Upper lobe of right lung (tissue), 1 donor: Measurements from ENCODE around the gene LAMB3. TPM values are rescaled to one million over a fixed set of nuclear protein-coding genes. Genes with fewer than 3 reads are reported as not detected.

Experiments used
- ATAC-seq: fragments of 200-7000 bp; cut with Tn5 transposase; one replicate; pipeline ENCODE4 v1.9.1; 2020; ENCODE audit warnings: mild to moderate bottlenecking, moderate library complexity
- DNase-seq: peaks from one replicate; pipeline ENCODE4 v3.0.0-alpha.2; 2020
- H3K27ac ChIP-seq: fragments of 200-600 bp; one replicate; pipeline ENCODE4 v1.8.0; 2022
- H3K27me3 ChIP-seq: fragments of 200-600 bp; one replicate; pipeline ENCODE4 v1.8.0; 2022; ENCODE audit warnings: mild to moderate bottlenecking
- H3K36me3 ChIP-seq: fragments of 200-600 bp; one replicate; pipeline ENCODE4 v1.8.0; 2022
- H3K4me1 ChIP-seq: fragments of 200-600 bp; one replicate; pipeline ENCODE4 v1.8.0; 2022
- H3K4me3 ChIP-seq: fragments of 200-600 bp; one replicate; pipeline ENCODE4 v1.8.0; 2022; ENCODE audit warnings: mild to moderate bottlenecking
- H3K9me3 ChIP-seq: fragments of 200-600 bp; one replicate; pipeline ENCODE4 v1.8.0; 2022
- intact Hi-C: fragments of 100-400 bp; cut with DNase I; formaldehyde crosslinking; loops from one replicate; pipeline ENCODE4 v1.11.0; 2022
- total RNA-seq: library from RNA; stranded (reverse); fragmentation: NEBNext Ultra II Directional; extraction: Animal tissue kit (Norgen Biotek cat#: 25700); gene quantifications from one replicate; pipeline ENCODE4 v1.2.1, GENCODE V29; 2021
- TF ChIP-seq, protein P1 (sequence below): fragments of 200-600 bp; IDR thresholded peaks from one replicate; pipeline ENCODE4 v1.8.0; 2022; ENCODE audit warnings: antibody characterized with exemption
- donor health status: DM: no; HTN: yes; CAD: no; lungs with severe emphysema.

The LAMB3 gene
- total RNA-seq, 1 donor from 2014 or later, result 83.3 TPM

DNA sequence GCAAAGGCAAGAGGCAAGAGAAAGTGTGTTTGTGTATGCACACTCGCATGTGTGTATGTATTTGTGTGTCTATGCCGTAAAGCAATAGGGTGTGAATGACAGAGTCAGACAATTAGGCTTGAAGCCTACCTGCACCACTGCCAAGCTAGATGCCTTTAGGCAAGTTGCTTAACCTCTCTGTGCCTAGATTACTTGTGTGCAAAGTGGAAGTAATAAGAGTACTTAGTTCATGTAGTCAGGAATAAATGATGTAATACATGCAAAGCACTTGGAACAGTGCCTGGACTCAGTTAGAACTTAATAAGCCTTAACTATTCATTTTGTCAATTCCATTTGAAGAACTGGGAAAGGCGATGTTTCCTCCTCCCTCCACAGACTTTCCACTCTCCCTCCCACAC is 31.7 kb downstream of the LAMB3 start:
- ATAC-seq (peak; percentile 32), DNase-seq (no peak)
- TF ChIP-seq, protein P1, sequence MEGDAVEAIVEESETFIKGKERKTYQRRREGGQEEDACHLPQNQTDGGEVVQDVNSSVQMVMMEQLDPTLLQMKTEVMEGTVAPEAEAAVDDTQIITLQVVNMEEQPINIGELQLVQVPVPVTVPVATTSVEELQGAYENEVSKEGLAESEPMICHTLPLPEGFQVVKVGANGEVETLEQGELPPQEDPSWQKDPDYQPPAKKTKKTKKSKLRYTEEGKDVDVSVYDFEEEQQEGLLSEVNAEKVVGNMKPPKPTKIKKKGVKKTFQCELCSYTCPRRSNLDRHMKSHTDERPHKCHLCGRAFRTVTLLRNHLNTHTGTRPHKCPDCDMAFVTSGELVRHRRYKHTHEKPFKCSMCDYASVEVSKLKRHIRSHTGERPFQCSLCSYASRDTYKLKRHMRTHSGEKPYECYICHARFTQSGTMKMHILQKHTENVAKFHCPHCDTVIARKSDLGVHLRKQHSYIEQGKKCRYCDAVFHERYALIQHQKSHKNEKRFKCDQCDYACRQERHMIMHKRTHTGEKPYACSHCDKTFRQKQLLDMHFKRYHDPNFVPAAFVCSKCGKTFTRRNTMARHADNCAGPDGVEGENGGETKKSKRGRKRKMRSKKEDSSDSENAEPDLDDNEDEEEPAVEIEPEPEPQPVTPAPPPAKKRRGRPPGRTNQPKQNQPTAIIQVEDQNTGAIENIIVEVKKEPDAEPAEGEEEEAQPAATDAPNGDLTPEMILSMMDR, result no peak
- Histone ChIP-seq H3K4me3 (no peak overlapping the region), H3K9me3 (no peaks in the 10 kb centered on the region), H3K36me3 (no peaks in the 10 kb centered on the region), H3K27me3 (no peaks in the 10 kb centered on the region), H3K4me1 (peaks cover 5% of the 10 kb centered on the region), H3K27ac (no peak overlapping the region)
- intact Hi-C loops, result no loop called here

DNA sequence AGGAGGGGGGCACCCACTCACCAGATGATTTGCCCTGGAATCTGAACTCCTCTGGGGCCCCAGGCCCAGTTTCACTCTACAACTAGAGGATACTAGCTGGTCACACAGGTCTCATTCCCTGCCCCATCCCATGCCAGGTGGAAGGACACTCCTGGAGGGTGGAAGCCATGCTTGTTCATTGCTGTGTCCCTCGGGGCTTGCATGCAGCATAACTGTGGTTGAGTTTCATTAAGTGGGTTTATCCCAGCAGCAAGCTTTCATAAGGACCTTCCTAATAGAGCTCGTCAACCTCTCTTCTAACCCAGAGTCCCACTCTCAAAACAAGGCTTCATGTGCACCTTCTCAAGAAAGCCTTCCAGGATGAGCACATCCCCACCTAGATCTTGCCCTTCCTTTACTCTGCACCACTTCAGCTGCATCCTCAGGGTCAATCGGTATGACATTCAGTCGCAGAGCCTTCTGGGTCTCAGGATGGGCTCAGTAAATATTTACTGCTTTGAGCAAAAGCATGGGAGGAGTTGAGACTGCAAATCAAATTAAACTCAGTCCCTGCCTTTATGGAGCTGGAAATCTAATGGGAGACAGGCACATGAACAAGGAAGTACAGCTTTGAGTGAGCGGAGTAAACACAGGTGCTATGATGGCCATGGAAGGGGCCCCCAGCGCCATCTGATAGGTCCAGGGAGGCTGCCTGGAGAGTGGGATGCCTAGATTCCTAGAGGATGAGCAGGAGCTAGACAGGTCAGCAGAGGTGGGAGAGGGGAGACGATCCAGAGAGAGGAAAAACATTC is 32.3 kb downstream of the LAMB3 start:
- DNase-seq, result peak; percentile 21
- H3K4me3 ChIP-seq, result no peak overlapping the region
- H3K9me3 ChIP-seq, result no peaks in the 10 kb centered on the region
- ATAC-seq, result no peak
- intact Hi-C loops, result no loop called here
- no peak overlapping the region for H3K27ac ChIP-seq
- no peaks in the 10 kb centered on the region for H3K36me3 ChIP-seq
- TF ChIP-seq, protein P1, result no peak
- H3K4me1 ChIP-seq, result peaks cover 3% of the 10 kb centered on the region
- no peaks in the 10 kb centered on the region for H3K27me3 ChIP-seq

DNA sequence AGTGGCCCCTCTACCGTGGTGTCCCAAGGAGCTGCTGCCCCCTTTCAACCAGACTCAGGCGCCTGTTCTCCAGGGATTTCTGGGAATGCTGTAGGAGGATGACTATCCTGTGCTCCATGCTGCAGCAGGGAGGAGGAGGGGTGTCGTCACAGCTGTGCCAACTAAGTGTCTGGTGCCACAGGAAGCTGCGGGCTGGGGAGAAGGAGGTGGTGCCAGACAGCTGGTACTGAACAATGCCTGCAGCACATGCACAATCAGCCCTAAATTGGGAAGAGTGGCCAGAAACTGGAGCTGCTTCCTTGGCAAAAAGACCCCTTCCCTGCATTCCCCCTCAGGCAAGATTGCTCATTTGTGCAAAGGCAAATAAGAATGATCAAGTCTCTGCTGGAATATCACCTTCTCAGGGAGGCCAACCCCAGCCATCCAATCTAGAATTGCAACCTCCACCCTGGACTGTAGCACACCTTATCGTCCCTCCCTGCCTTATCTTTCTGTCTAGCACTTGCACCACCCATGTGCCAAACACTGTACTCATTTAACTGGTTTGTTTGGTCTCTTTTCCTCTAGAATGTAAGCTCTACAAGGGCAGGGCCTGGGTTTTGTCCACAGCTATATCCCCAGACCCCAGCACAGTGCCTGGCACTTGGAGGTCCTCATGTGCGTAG is 33.3 kb downstream of the LAMB3 start:
- peak; percentile 40 for ATAC-seq
- TF ChIP-seq, protein P1, result no peak
- intact Hi-C loops, result no loop called here

DNA sequence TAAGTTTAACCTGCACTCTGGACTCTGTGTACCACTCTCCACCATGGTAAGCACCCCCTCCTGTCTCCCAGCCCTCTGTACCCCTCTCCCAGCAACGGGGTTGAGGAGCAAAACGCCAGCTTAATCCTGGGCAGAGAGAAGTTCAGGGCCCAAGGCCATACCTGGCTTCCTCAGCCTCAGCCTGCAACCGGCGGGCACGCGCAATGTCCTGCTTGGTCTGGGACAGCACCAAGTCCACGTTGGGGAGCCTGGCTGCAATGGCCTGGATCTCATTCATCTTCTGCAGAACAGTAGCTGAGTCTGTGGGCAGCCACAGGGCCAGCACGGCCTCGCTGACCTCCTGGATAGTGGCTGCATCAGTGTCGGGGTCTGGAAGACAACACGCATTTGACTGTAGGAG is 33.9 kb downstream of the LAMB3 start:
- no peaks in the 10 kb centered on the region for H3K36me3 ChIP-seq
- intact Hi-C loops, result no loop called here
- no peaks in the 10 kb centered on the region for H3K27me3 ChIP-seq
- no peak overlapping the region for H3K4me3 ChIP-seq
- no peak overlapping the region for H3K27ac ChIP-seq
- TF ChIP-seq, protein P1, result no peak
- H3K9me3 ChIP-seq, result no peaks in the 10 kb centered on the region
- peaks cover 3% of the 10 kb centered on the region for H3K4me1 ChIP-seq
- DNase-seq, result peak; percentile 55
- ATAC-seq, result no peak

More for the DNA sequence above, 33.3 kb downstream of the LAMB3 start:
- H3K9me3 ChIP-seq, result no peaks in the 10 kb centered on the region
- DNase-seq, result peak; percentile 63
- no peaks in the 10 kb centered on the region for H3K36me3 ChIP-seq
- no peak overlapping the region for H3K27ac ChIP-seq
- no peaks in the 10 kb centered on the region for H3K27me3 ChIP-seq
- peaks cover 3% of the 10 kb centered on the region for H3K4me1 ChIP-seq
- H3K4me3 ChIP-seq, result no peak overlapping the region

DNA sequence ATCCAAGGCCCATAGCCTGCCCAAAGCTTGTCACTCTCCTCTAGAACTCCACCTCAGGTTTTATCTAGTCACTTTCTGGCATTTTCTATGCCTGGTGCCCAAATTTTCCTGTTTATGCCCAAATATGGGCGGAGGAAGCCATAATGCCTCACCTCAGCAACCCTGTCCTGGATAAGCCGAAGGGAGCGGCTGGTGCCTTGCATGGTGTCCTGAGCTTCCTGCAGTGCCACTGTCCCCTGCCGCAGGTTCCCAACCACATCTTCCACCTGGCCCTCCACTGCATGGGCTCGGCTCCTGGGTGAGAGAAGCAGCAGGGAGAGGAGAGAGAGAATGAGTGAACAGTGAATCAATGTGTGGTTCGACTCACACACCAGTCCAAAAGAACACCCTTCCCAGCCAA is 34.5 kb downstream of the LAMB3 start:
- H3K36me3 ChIP-seq, result no peaks in the 10 kb centered on the region
- H3K4me1 ChIP-seq, result peaks cover 3% of the 10 kb centered on the region
- no peak for ATAC-seq
- no peaks in the 10 kb centered on the region for H3K9me3 ChIP-seq
- H3K27ac ChIP-seq, result no peak overlapping the region
- DNase-seq, result peak; percentile 27
- TF ChIP-seq, protein P1, result no peak
- H3K27me3 ChIP-seq, result no peaks in the 10 kb centered on the region
- H3K4me3 ChIP-seq, result no peak overlapping the region
- intact Hi-C loops, result no loop called here
